ENCODE data around the gene PCMT1.

GRCh38 chr6:149779644-149779963, 30.1 kb downstream of the PCMT1 start:
- TF ChIP-seq CTCF (IDR thresholded peaks at IDR 0.05; ENCODE audit: borderline replicate concordance, extremely low read depth, low read length, poor library complexity, severe bottlenecking) (no peak), EZH2 (IDR thresholded peaks at IDR 0.05; ENCODE audit: borderline replicate concordance, low read depth, low read length, severe bottlenecking) (no peak)
